Measurements from ENCODE around the gene C16orf90. TPM values are rescaled to one million over a fixed set of nuclear protein-coding genes. Genes with fewer than 3 reads are reported as not detected.
A peak's percentile ranks its signal among the peaks of the same experiment; 100 is the strongest.

The C16orf90 gene
- total and polyA plus RNA-seq, 2 donors (not counting 1 experiment from before 2014, with no cell fraction given) = not detected

DNA sequence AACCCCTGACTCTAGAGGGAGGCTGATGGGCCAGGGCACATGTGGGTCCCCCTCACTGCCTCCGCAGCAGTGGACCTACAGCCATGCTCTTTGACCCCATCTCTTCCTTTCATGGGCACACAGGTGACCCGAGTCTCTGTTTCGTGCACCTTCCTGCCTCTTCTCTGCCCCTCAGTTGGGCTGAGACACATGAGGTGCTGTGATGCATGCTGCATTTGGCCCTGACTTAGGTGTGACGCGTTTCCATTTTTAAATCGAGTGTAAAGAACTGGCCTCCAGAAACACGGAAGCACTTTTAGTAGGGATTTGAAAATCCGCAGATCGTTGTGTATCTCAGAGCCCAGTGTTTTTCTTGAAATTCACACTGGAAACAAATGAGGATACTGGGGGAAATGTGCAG is 24.6 kb downstream of the C16orf90 start:
- Mint-ChIP-seq H3K27me3 (no peaks in the 10 kb centered on the region), H3K4me1 (peaks cover 30% of the 10 kb centered on the region), H3K27ac (no peak overlapping the region), H3K9me3 (ENCODE audit: insufficient read depth) (no peaks in the 10 kb centered on the region), H3K4me3 (no peak overlapping the region)
- Histone ChIP-seq H3K9me3 (ENCODE audit: control extremely low read depth in 1 of 3, control insufficient read depth in 2 of 3, insufficient read depth in 1 of 3, low read length in 2 of 3) (peaks cover 0 to 26% (median 6%) of the 10 kb centered on the region in 3 donors), H3K4me3 (ENCODE audit: control extremely low read depth in 1 of 5, extremely low read depth in 1 of 5, insufficient read depth in 1 of 5, low read depth in 2 of 5, low read length in 4 of 5) (no peak overlapping the region), H3K9ac (ENCODE audit: low read length) (no peak overlapping the region), H3K36me3 (replicated peaks in 1 of 2; ENCODE audit: control extremely low read depth in 1 of 2, control insufficient read depth in 1 of 2, extremely low read depth in 1 of 2, insufficient read depth in 2 of 2, low read length in 1 of 2) (peaks cover 2 to 11% of the 10 kb centered on the region in 2 experiments), H4K20me1 (ENCODE audit: control insufficient read depth, insufficient read depth, low read length, poor library complexity, severe bottlenecking) (peaks cover 89% of the 10 kb centered on the region), H3K4me2 (replicated peaks; ENCODE audit: low read depth, low read length, poor library complexity, severe bottlenecking) (no peak overlapping the region), H3K27me3 (replicated peaks in 1 of 4; ENCODE audit: control extremely low read depth in 1 of 4, control insufficient read depth in 3 of 4, insufficient read depth in 4 of 4, low read length in 3 of 4) (no peaks in the 10 kb centered on the region), H3K27ac (ENCODE audit: low read length in 2 of 2) (no peak overlapping the region), H3K79me2 (ENCODE audit: control insufficient read depth, insufficient read depth, low read length) (peaks cover 99% of the 10 kb centered on the region), H2AFZ (ENCODE audit: insufficient read depth, low read depth, low read length, poor library complexity, severe bottlenecking) (no peak overlapping the region), H3K4me1 (ENCODE audit: control insufficient read depth in 2 of 2, insufficient read depth in 2 of 2, low read length in 2 of 2) (no peaks in the 10 kb centered on the region)
- ATAC-seq (ENCODE audit: low read depth) = no peak
- 96% methylated on average over 9 of the region's 9 CpGs for WGBS (ENCODE audit: insufficient coverage)
- DNase-seq = no peak
- ChIA-PET POLR2A (no interaction called here), CTCF (no interaction called here)
- TF ChIP-seq EZH2 (IDR thresholded peaks at IDR 0.05; ENCODE audit: borderline replicate concordance, insufficient read depth, low read depth, low read length, poor library complexity, severe bottlenecking) = no peak
- TF ChIP-seq, protein P1, sequence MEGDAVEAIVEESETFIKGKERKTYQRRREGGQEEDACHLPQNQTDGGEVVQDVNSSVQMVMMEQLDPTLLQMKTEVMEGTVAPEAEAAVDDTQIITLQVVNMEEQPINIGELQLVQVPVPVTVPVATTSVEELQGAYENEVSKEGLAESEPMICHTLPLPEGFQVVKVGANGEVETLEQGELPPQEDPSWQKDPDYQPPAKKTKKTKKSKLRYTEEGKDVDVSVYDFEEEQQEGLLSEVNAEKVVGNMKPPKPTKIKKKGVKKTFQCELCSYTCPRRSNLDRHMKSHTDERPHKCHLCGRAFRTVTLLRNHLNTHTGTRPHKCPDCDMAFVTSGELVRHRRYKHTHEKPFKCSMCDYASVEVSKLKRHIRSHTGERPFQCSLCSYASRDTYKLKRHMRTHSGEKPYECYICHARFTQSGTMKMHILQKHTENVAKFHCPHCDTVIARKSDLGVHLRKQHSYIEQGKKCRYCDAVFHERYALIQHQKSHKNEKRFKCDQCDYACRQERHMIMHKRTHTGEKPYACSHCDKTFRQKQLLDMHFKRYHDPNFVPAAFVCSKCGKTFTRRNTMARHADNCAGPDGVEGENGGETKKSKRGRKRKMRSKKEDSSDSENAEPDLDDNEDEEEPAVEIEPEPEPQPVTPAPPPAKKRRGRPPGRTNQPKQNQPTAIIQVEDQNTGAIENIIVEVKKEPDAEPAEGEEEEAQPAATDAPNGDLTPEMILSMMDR (IDR thresholded peaks at IDR 0.05) = no peak
- intact Hi-C loops (cut with micrococcal nuclease) = no loop called here

DNA sequence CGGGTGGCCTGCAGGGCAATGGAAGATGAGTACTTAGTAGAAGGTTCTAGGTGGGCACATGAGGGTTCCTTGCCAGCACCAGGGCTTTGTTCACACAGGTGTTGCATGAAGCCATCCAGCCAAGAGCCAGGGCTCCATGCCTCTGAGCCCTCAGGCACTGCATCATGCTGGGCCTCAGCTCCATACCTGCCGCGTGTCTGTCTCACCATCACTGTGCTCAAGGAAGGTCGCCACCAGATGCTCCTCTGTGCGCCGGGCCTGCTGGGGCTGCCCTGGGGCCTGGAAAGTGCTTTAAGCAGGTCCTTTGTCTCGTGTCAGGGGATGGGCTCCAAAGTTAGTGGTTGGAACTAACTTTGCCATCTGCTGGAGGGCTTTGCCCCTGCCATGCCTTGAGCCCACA is 25.6 kb downstream of the C16orf90 start:
- POLR2A ChIA-PET = no interaction called here
- Mint-ChIP-seq H3K9me3 (ENCODE audit: insufficient read depth) (no peaks in the 10 kb centered on the region), H3K27me3 (no peaks in the 10 kb centered on the region), H3K4me1 (peaks cover 33% of the 10 kb centered on the region), H3K27ac (peak overlapping the region; percentile 20), H3K4me3 (no peak overlapping the region)
- TF ChIP-seq EZH2 (IDR thresholded peaks at IDR 0.05; ENCODE audit: borderline replicate concordance, insufficient read depth, low read depth, low read length, poor library complexity, severe bottlenecking) = no peak
- TF ChIP-seq, protein P1 (IDR thresholded peaks at IDR 0.05) = no peak
- Histone ChIP-seq H4K20me1 (ENCODE audit: control insufficient read depth, insufficient read depth, low read length, poor library complexity, severe bottlenecking) (peaks cover 88% of the 10 kb centered on the region), H3K4me1 (ENCODE audit: control insufficient read depth in 2 of 2, insufficient read depth in 2 of 2, low read length in 2 of 2) (no peaks in the 10 kb centered on the region), H3K9me3 (ENCODE audit: control extremely low read depth in 1 of 3, control insufficient read depth in 2 of 3, insufficient read depth in 1 of 3, low read length in 2 of 3) (peaks cover 0 to 26% (median 6%) of the 10 kb centered on the region in 3 donors), H3K36me3 (replicated peaks in 1 of 2; ENCODE audit: control extremely low read depth in 1 of 2, control insufficient read depth in 1 of 2, extremely low read depth in 1 of 2, insufficient read depth in 2 of 2, low read length in 1 of 2) (peaks cover 2 to 14% of the 10 kb centered on the region in 2 experiments), H3K9ac (ENCODE audit: low read length) (no peak overlapping the region), H2AFZ (ENCODE audit: insufficient read depth, low read depth, low read length, poor library complexity, severe bottlenecking) (no peak overlapping the region), H3K79me2 (ENCODE audit: control insufficient read depth, insufficient read depth, low read length) (peaks cover 100% of the 10 kb centered on the region), H3K4me2 (replicated peaks; ENCODE audit: low read depth, low read length, poor library complexity, severe bottlenecking) (no peak overlapping the region), H3K4me3 (ENCODE audit: control extremely low read depth in 1 of 5, extremely low read depth in 1 of 5, insufficient read depth in 1 of 5, low read depth in 2 of 5, low read length in 4 of 5) (no peak overlapping the region), H3K27ac (ENCODE audit: low read length in 2 of 2) (no peak overlapping the region), H3K27me3 (replicated peaks in 1 of 4; ENCODE audit: control extremely low read depth in 1 of 4, control insufficient read depth in 3 of 4, insufficient read depth in 4 of 4, low read length in 3 of 4) (no peaks in the 10 kb centered on the region)
- no peak for DNase-seq
- no peak for ATAC-seq (ENCODE audit: low read depth)
- CTCF ChIA-PET = no interaction called here
- intact Hi-C loops (cut with micrococcal nuclease) = no loop called here
- WGBS (ENCODE audit: insufficient coverage) = 92% methylated on average over 7 of the region's 7 CpGs

Measured in B cell (primary cell).